HT-29 (cell line): ENCODE measurements around the gene PNMA1. TPM values are rescaled to one million over a fixed set of nuclear protein-coding genes. Genes with fewer than 3 reads are reported as not detected.

ENCODE experiments used
- DNase-seq: peaks from one replicate; pipeline ENCODE4 v3.0.0-alpha.2; 2015; ENCODE audit warnings: low spot score
- total RNA-seq: library from RNA; depleted of rRNA; stranded (reverse); fragments of >200 nt; shearing (Covaris generic); gene quantifications from 2 replicates; pipeline ENCODE4 v1.2.3, GENCODE V29; 2014

PNMA1 gene
- total RNA-seq, 1 experiment from 2014 or later, result 7.5 TPM

GRCh38 chr14:73739174-73739898 lies 25.2 kb upstream of the PNMA1 start:
- DNase-seq, result no peak

GRCh38 chr14:73738518-73739173 lies 24.5 kb upstream of the PNMA1 start:
- DNase-seq, result no peak

- DNase-seq, result no peak
Measured at GRCh38 chr14:73736842-73737241, 22.7 kb upstream of the PNMA1 start.

DNA sequence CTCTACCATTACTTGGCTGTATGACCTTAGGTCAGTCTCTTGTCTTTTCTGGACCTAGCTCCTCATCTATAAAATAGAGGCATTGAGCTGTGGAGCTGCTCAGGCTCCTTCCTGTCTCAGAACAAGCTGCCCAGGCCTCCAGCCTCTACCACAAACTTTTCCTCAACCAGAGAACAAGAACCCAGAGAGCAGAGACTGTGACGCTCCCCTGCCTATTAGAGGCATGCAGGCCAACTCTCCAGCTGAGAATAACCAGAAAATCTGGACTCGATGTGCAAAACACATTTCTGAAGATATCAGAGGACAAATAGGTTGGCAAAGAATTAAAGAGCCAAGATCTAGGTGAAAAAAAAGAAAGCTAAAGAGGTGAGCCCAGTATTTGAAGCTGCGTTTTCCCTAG lies 17.8 kb upstream of the PNMA1 start:
- no peak for DNase-seq

- DNase-seq, result peak; percentile 23
Measured at GRCh38 chr14:73731111-73731510, 16.9 kb upstream of the PNMA1 start.

DNA sequence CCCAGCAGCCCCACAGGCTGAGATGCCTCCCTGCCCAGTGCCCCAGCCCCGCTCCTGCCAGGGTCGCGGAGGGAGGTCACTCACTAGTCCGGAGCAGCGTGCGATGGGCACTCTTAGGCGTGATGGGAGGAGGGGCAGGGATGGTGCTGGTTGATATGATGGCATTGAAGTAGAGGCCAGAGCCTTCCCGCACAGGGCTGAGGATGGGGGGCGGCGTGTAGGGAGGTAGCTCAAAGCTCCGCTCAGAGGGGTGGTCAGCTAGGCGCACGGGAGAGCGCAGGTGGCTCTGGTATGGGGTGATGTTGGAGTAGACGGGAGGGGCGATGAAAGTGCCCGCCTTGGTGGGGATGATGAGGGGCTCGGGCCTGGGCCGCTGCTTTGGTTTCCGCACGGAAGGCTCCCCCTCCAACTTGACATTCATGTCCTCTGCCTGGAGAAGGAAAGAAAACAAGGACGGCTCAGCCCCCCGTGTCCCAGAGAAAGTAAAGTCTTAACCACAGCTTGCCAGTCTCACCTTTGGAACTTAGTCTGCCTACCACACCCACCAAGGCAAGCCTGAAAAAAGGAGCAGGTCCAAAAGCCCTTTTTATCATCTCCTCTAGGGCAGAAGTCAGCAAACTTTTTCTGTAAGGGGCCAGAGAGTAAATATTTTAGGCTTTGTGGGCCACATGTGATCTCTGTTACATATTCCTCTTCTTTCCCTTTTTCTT lies 15.5 kb upstream of the PNMA1 start:
- no peak for DNase-seq

DNA sequence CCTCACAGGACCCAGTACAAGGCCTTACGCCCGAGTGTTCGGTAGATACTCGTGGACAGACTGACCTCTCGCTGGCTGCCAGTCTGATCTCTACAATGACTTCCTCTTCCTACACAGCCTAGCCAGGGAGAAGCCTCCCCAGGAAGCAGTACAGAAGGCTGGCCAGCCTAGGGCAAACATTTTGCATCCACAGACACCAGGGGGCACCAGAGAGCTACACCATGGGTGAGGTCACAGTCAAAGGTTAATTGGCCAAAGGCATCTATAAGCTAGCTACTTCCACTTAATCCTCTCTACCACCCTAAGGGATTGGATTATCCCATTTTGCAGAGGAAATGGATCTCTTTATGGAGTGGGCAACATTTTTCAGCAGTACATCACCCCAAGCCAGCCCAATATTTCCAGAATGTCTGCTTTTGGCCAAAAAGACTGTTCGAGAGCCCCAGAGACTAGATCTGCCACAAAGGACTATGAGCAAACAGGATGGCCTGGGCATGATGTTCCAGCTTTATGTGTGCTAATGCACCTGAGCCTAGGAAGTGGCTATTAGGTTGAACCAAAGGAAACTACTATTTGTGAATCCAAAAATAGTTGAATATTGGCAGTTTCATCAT lies 14.6 kb upstream of the PNMA1 start:
- peak; percentile 92 for DNase-seq

- no peak for DNase-seq
Measured at GRCh38 chr14:73727166-73727565, 13.0 kb upstream of the PNMA1 start.

- DNase-seq, result no peak
Measured at GRCh38 chr14:73726025-73726961, 12.1 kb upstream of the PNMA1 start.

DNA sequence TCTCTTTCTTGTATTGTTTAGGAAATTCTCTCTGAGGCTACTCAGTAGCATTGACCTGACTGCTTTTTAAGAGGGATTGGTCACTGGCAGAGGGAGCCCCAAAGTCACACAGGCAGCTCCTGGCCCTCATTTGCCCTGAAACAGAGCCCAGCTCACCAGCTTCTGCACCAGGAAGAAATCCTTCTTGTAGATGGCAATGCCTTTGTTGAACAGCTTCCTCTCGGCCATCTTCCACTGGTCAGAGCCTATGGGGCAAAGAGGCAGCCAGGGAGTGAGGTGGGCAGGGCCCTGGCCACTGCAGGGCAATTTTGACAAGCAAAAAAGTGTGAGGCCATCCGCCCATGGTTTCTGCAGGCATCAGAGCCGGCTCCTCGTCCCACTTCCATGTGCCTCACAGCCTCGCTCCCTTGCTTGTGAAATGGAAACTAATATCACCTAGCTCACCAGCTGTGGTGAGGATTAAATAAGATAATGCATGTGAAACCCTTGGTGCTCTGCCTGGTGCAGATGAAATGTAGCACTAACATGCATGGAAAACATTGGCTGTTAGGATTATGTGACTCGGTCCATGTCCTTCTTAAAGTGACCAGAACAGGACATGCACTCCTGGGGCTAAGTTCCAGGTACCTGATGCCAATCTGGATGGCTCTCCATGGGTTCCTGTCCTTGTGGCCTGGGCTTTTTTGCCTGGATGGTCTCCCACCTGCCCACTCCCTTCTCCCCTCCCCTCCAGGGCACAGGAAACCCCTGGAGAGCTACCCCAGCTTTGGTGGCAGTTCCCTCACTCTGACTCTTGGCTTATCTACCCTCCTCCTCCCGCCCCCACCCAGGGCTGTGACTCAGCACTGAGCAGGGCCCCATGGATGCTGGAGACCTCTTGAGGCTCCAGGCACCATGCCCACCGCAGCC lies 11.2 kb upstream of the PNMA1 start:
- DNase-seq, result no peak

GRCh38 chr14:73724696-73725095 lies 10.5 kb upstream of the PNMA1 start:
- no peak for DNase-seq

DNA sequence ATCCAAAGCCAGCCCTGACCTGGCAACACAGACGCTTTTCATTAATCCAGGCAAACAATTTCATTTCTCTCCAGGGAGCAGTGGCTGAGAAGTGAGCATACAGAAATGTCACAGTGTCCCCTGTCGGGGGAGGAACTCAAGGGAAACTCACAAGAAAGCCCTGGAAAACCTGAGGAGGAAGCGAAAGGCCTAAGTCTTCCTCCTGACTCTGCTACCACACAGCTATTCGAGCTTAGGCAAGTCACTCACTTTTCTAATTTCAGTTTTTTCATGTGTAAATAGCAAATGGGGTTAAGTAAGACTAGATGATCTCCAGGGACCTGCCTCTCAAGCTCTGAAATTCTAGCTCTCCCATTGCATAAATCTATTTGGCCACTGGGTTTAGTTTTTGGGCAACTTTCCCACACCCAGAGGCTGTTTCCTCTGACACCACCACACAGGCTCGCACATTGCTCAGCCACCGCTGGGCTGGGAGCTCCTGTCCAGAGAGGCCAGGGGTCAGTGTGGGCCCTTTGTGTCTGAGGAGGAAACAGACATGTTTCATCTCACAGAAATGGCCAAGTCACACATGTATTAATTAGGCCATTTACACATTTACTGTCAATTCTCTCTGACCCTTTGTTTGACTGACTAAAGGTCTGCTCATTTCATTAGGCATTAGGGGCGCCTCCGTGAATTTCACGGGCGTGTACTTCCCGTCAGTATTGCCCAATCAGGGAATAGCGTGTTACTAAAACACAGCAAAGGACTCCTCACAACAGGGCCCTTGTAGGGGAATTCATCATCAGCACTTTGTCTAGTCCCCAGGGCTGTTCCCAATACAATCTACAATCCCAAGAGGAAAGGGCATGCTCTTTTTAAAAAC lies 9.8 kb upstream of the PNMA1 start:
- no peak for DNase-seq

DNA sequence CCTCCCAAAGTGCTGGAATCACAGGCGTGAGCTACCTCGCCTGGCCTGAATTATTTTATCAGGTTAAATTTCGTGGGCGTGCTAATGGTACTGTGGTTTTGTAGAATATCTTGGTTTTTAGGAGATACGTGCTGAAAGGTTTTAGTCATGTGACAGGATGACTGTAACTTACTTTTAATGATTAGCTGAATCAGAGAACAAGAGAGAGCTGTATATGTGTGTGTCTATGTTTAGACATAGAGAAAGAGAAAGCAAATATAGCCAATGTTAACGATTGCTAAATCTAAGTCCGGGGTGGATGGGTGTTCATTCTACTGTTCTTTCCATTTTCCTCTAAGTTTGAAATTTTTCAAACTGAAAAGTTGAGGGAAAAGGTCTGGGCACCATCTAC lies 9.2 kb upstream of the PNMA1 start:
- DNase-seq, result no peak

DNA sequence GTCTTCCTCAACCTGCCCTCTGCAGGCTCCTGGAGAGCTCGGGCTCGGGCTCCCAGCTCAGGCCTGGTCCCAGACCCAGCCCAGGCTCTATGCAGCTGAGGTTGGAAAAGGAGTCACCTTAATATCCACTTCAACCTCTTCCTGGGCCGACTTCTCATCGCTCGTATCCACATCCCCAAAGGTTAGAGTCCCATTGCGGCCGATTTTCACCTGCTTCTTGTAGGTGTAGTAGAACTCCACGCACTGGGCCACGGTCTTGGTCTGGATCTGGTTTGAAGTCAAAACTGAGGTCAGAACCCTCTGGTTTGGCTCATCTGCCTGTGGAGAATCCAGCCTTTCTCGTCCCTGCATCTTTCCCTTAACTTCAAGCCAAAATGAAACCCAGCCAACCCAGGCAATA lies 8.4 kb upstream of the PNMA1 start:
- no peak for DNase-seq

DNA sequence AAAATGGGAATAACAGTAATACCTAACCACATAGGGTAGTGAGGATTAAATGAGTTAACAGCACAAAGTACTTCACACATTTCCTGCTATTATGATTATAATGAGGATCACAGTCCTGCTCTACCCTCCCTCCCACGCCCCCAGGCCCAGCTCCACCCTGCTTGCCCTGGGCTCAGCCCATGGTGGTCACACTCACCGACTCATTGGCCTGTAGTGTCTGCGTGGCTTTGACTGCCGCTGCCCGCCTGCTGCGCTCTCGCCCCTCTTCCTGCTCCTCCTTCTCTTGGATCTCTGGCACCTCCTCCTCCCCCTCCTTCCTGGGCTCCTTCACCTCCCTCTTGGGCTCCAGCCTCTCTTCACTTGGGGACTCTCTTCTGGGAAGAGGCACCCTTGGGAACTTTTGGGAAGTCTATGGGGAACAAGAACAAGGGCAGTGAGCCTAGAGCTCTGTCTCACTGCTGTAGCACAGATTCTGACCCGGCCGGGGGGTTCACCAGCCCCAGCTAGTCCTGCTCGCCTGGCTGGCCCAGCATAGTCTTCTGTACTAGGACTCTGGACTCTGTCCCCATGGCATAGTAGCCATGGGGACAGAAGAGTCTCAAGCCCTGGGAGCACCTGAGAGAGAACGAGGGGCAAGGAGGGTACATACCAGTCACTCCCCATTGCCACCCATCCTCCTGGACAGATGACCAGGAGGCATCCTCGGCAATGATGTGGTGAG lies 7.1 kb upstream of the PNMA1 start:
- DNase-seq, result no peak

- DNase-seq, result no peak
Measured at GRCh38 chr14:73720636-73721035, 6.5 kb upstream of the PNMA1 start.

GRCh38 chr14:73719791-73720190 lies 5.6 kb upstream of the PNMA1 start:
- DNase-seq, result no peak

GRCh38 chr14:73719361-73719760 lies 5.2 kb upstream of the PNMA1 start:
- DNase-seq, result no peak
